GM23338 (cell line): Measurements from ENCODE around the gene SAAL1.

Source experiments
- CTCF ChIP-seq, 2 experiments: fragments of 200-600 bp in 1 of 2; sonication (generic) in 1 of 2; conservative IDR thresholded peaks; 2 replicates each; pipeline versions ENCODE4 v1.5.1 to v1.6.1; 2016 to 2017; ENCODE audit warnings: antibody characterized with exemption in 2 of 2, low read depth in 2 of 2, mild to moderate bottlenecking in 2 of 2, moderate library complexity in 1 of 2
- POLR2AphosphoS5 ChIP-seq: IDR thresholded peaks from 2 replicates; pipeline ENCODE4 v1.6.1; 2016; ENCODE audit warnings: antibody characterized with exemption, low read depth
- ZNF114 ChIP-seq: fragments of 250-450 bp; sonication (Bioruptor Pico); IDR thresholded peaks from 2 replicates; pipeline ENCODE4 v1.5.0; 2020; ENCODE audit warnings: mild to moderate bottlenecking, moderate library complexity

- TF ChIP-seq CTCF (conservative IDR thresholded peaks at IDR 0.05; ENCODE audit: low read depth in 2 of 2): no peak
- TF ChIP-seq ZNF114 (CRISPR knock-in tag): no peak
- TF ChIP-seq POLR2AphosphoS5: no peak
These were observed 55.0 kb downstream of the SAAL1 start for GRCh38 chr11:18050848-18051247.
